OCI-LY3 (cell line): ENCODE results near the gene STIM1.

ENCODE experiments used
- H2AFZ ChIP-seq: fragments of 200-600, 300-600 bp; shearing (Covaris generic); 2 replicates; pipeline ENCODE4 v1.6.0; 2014; ENCODE audit warnings: antibody characterized with exemption, low read depth, low read length
- H3K27ac ChIP-seq: fragments of 200-600, 300-600 bp; sonication (generic); 2 replicates; pipeline ENCODE4 v1.5.1; 2014; ENCODE audit warnings: mild to moderate bottlenecking, low read length, moderate library complexity, mixed read lengths
- H3K27me3 ChIP-seq: fragments of 200-600, 300-600 bp; sonication (generic); 2 replicates; pipeline ENCODE4 v1.6.1; 2014; ENCODE audit warnings: low read depth, low read length, mixed read lengths
- H3K36me3 ChIP-seq: fragments of 200-600, 300-600 bp; sonication (generic); replicated peaks from 2 replicates; pipeline ENCODE3; 2014; ENCODE audit warnings: low read depth, low read length, mixed read lengths
- H3K4me1 ChIP-seq: fragments of 300-600, 200-600 bp; sonication (generic); 2 replicates; pipeline ENCODE4 v1.6.1; 2014; ENCODE audit warnings: low read length, mixed read lengths
- H3K4me2 ChIP-seq: fragments of 200-600, 300-600 bp; sonication (generic); 2 replicates; pipeline ENCODE4 v1.6.1; 2014; ENCODE audit warnings: low read length, mixed read lengths
- H3K4me3 ChIP-seq: fragments of 300-600, 200-600 bp; sonication (generic); 2 replicates; pipeline ENCODE4 v1.5.1; 2014; ENCODE audit warnings: antibody characterized with exemption, mild to moderate bottlenecking, low read length, moderate library complexity
- H3K79me2 ChIP-seq: fragments of 300-600, 200-600 bp; shearing (Covaris generic); 2 replicates; pipeline ENCODE4 v1.6.1; 2014; ENCODE audit warnings: mild to moderate bottlenecking, low read length, mixed read lengths
- H3K9ac ChIP-seq: fragments of 300-600, 200-600 bp; shearing (Covaris generic); 2 replicates; pipeline ENCODE4 v1.6.0; 2014; ENCODE audit warnings: mild to moderate bottlenecking, low read length, moderate library complexity
- H3K9me3 ChIP-seq: fragments of 200-600, 300-600 bp; shearing (Covaris generic); 2 replicates; pipeline ENCODE4 v1.6.1; 2014; ENCODE audit warnings: low read length, mixed read lengths; ENCODE audit not compliant: insufficient read depth
- H4K20me1 ChIP-seq: fragments of 200-600, 300-600 bp; sonication (generic); 2 replicates; pipeline ENCODE4 v1.6.1; 2016; ENCODE audit warnings: low read length, mixed read lengths; ENCODE audit not compliant: insufficient read depth
- CTCF ChIP-seq: fragments of 200-600, 300-600 bp; sonication (generic); IDR thresholded peaks from 2 replicates; pipeline ENCODE4 v1.5.1; 2014; ENCODE audit warnings: antibody characterized with exemption, low read length, low read depth
- EZH2phosphoT487 ChIP-seq: fragments of 200-600 bp; shearing (Covaris generic); IDR thresholded peaks from 2 replicates; pipeline ENCODE4 v1.6.1; 2018; ENCODE audit warnings: antibody characterized with exemption, mixed run types, low read depth

The STIM1 gene

GRCh38 chr11:4071325-4071724 lies 215.9 kb downstream of the STIM1 start:
- Histone ChIP-seq H2AFZ (no peak overlapping the region), H3K9ac (no peak overlapping the region), H3K27ac (no peak overlapping the region), H3K4me1 (0 out of 2 replicates have a peak, but pooled peaks cover 3% of the 10 kb centered on the region), H3K27me3 (no peaks in the 10 kb centered on the region), H3K79me2 (no peaks in the 10 kb centered on the region), H4K20me1 (no peaks in the 10 kb centered on the region), H3K9me3 (no peaks in the 10 kb centered on the region), H3K36me3 (no peaks in the 10 kb centered on the region), H3K4me2 (no peak overlapping the region), H3K4me3 (no peak overlapping the region)
- TF ChIP-seq CTCF (no peak), EZH2phosphoT487 (no peak)

GRCh38 chr11:4071914-4072313 lies 216.4 kb downstream of the STIM1 start:
- no peak overlapping the region for H3K9ac ChIP-seq
- no peak overlapping the region for H3K27ac ChIP-seq
- H4K20me1 ChIP-seq: no peaks in the 10 kb centered on the region
- 0 out of 2 replicates have a peak, but pooled peaks cover 3% of the 10 kb centered on the region for H3K4me1 ChIP-seq
- no peaks in the 10 kb centered on the region for H3K79me2 ChIP-seq
- TF ChIP-seq EZH2phosphoT487: no peak
- TF ChIP-seq CTCF: no peak
- no peaks in the 10 kb centered on the region for H3K9me3 ChIP-seq
- no peaks in the 10 kb centered on the region for H3K27me3 ChIP-seq
- H3K36me3 ChIP-seq: no peaks in the 10 kb centered on the region
- H3K4me2 ChIP-seq: no peak overlapping the region
- H3K4me3 ChIP-seq: no peak overlapping the region
- H2AFZ ChIP-seq: no peak overlapping the region

- Histone ChIP-seq H3K9me3 (no peaks in the 10 kb centered on the region), H3K36me3 (no peaks in the 10 kb centered on the region), H3K4me1 (0 out of 2 replicates have a peak, but pooled peaks cover 3% of the 10 kb centered on the region), H3K79me2 (no peaks in the 10 kb centered on the region), H3K27me3 (no peaks in the 10 kb centered on the region), H3K4me3 (no peak overlapping the region), H3K9ac (no peak overlapping the region), H2AFZ (no peak overlapping the region), H3K27ac (no peak overlapping the region), H3K4me2 (peak overlapping the region; percentile 8; the same call in 1 of the 2 replicates), H4K20me1 (no peaks in the 10 kb centered on the region)
- TF ChIP-seq CTCF: peak; percentile 87
- TF ChIP-seq EZH2phosphoT487: no peak
These were observed 217.3 kb downstream of the STIM1 start for GRCh38 chr11:4072668-4073285.

GRCh38 chr11:4074266-4074665 lies 218.8 kb downstream of the STIM1 start:
- H3K4me1 ChIP-seq: 0 out of 2 replicates have a peak, but pooled peaks cover 3% of the 10 kb centered on the region
- H3K27ac ChIP-seq: no peak overlapping the region
- no peak overlapping the region for H3K4me3 ChIP-seq
- no peak overlapping the region for H3K4me2 ChIP-seq
- no peak overlapping the region for H3K9ac ChIP-seq
- no peaks in the 10 kb centered on the region for H3K9me3 ChIP-seq
- H2AFZ ChIP-seq: no peak overlapping the region
- H3K79me2 ChIP-seq: no peaks in the 10 kb centered on the region
- no peaks in the 10 kb centered on the region for H3K27me3 ChIP-seq
- no peaks in the 10 kb centered on the region for H3K36me3 ChIP-seq
- TF ChIP-seq CTCF: no peak
- TF ChIP-seq EZH2phosphoT487: no peak
- H4K20me1 ChIP-seq: no peaks in the 10 kb centered on the region
